Endothelial cell of umbilical vein (primary cell): ENCODE measurements around the gene EXOC7. TPM values are rescaled to one million over a fixed set of nuclear protein-coding genes. Genes with fewer than 3 reads are reported as not detected.

Experiments used
- BruUV-seq: library from RNA; stranded (reverse); fragments of 400-500 nt; replicated peaks from 2 replicates; lab custom pipeline; 2021; lab: Mats Ljungman, UMichigan
- CTCF ChIA-PET: fragments of 300-600, 350-600 bp; sonication (Branson Sonifier 250); formaldehyde crosslinking; loops from one replicate; lab custom pipeline; 2021; ENCODE audit warnings: antibody characterized with exemption, inconsistent platforms; lab: Charles Lee
- POLR2A ChIA-PET: fragments of 300-600, 350-600 bp; sonication (Branson Sonifier 250); formaldehyde crosslinking; loops from one replicate; lab custom pipeline; 2021; ENCODE audit warnings: antibody characterized with exemption, inconsistent platforms; lab: Charles Lee
- DNase-seq: peaks from one replicate; pipeline ENCODE4 v3.0.0-alpha.2; 2011; ENCODE audit warnings: low read depth, low spot score
- FAIRE-seq: peaks from 2 replicates; lab custom pipeline; 2011; peaks lifted over from hg19 to GRCh38; lab: Jason Lieb, UNC
- H2AFZ ChIP-seq: 2 replicates; pipeline ENCODE4 v1.6.0; 2012; ENCODE audit warnings: low read depth, low read length, control low read depth, inconsistent platforms
- H3K27ac ChIP-seq: 2 replicates; pipeline ENCODE4 v1.5.1; 2011; ENCODE audit warnings: low read depth, mild to moderate bottlenecking, control low read depth, low read length, moderate library complexity; ENCODE audit not compliant: insufficient read depth
- H3K27me3 ChIP-seq, 2 experiments: 2 replicates each; pipeline versions ENCODE4 v1.6.0 to v1.6.1; 2011; ENCODE audit warnings: low read length in 2 of 2, mixed read lengths in 1 of 2; ENCODE audit not compliant: control insufficient read depth in 2 of 2, insufficient read depth in 2 of 2
- H3K36me3 ChIP-seq, 2 experiments: 2 replicates in 1 of 2; 3 replicates in 1 of 2; pipeline ENCODE4 v1.5.1; 2011; ENCODE audit warnings: low read length in 2 of 2, mild to moderate bottlenecking in 1 of 2, moderate library complexity in 1 of 2; ENCODE audit not compliant: control insufficient read depth in 2 of 2, insufficient read depth in 2 of 2; ENCODE audit errors: extremely low read depth in 1 of 2
- H3K4me1 ChIP-seq: 3 replicates; pipeline ENCODE4 v1.5.1; 2011; ENCODE audit warnings: mild to moderate bottlenecking, low read length; ENCODE audit not compliant: control insufficient read depth, insufficient read depth; ENCODE audit errors: extremely low read depth
- H3K4me2 ChIP-seq: 2 replicates; pipeline ENCODE4 v1.6.1; 2011; ENCODE audit warnings: low read length, control low read depth, mixed read lengths; ENCODE audit not compliant: insufficient read depth
- H3K4me3 ChIP-seq, 3 experiments: fragments of 200-600 bp in 1 of 3; sonication (generic), shearing (Covaris generic) in 1 of 3; replicated peaks in 1 of 3; 2 replicates each; pipeline ENCODE4 v1.5.1; 2011 to 2016; ENCODE audit warnings: control low read depth in 3 of 3, low read length in 3 of 3, mild to moderate bottlenecking in 2 of 3, inconsistent platforms in 1 of 3, low read depth in 1 of 3, moderate library complexity in 1 of 3; ENCODE audit not compliant: insufficient read depth in 1 of 3
- H3K79me2 ChIP-seq: 2 replicates; pipeline ENCODE4 v1.6.0; 2012; ENCODE audit warnings: low read length, inconsistent platforms; ENCODE audit not compliant: control insufficient read depth, insufficient read depth
- H3K9ac ChIP-seq: replicated peaks from 2 replicates; pipeline ENCODE3; 2011; ENCODE audit warnings: low read length, control low read depth; ENCODE audit not compliant: insufficient read depth; ENCODE audit errors: extremely low read depth
- H3K9me1 ChIP-seq: replicated peaks from 3 replicates; pipeline ENCODE4 v1.6.0; 2011; ENCODE audit warnings: mild to moderate bottlenecking, low read length; ENCODE audit not compliant: control insufficient read depth, insufficient read depth; ENCODE audit errors: extremely low read depth
- H3K9me3 ChIP-seq: replicated peaks from 2 replicates; pipeline ENCODE4 v1.5.1; 2012; ENCODE audit warnings: low read length, inconsistent platforms; ENCODE audit not compliant: control insufficient read depth, insufficient read depth
- H4K20me1 ChIP-seq: replicated peaks from 2 replicates; pipeline ENCODE3; 2011; ENCODE audit warnings: mild to moderate bottlenecking, low read length; ENCODE audit not compliant: control insufficient read depth, insufficient read depth; ENCODE audit errors: extremely low read depth
- CTCF ChIP-seq, 2 donors: IDR thresholded peaks; 1 replicate in 1 of 2; 2 replicates in 1 of 2; pipeline ENCODE4 v1.5.1; 2011; ENCODE audit warnings: low read length in 2 of 2, mild to moderate bottlenecking in 2 of 2, moderate library complexity in 2 of 2, control low read depth in 1 of 2, inconsistent platforms in 1 of 2, low read depth in 1 of 2; ENCODE audit not compliant: insufficient read depth in 1 of 2; ENCODE audit errors: extremely low read depth in 1 of 2
- EZH2 ChIP-seq: IDR thresholded peaks from 2 replicates; pipeline ENCODE4 v1.6.1; 2012; ENCODE audit warnings: borderline replicate concordance, low read depth, mild to moderate bottlenecking, moderate library complexity, low read length, inconsistent platforms; ENCODE audit not compliant: severe bottlenecking
- GATA2 ChIP-seq: IDR thresholded peaks from 2 replicates; pipeline ENCODE4 v1.7.0; 2011; ENCODE audit warnings: low read depth, mild to moderate bottlenecking, moderate library complexity, mixed read lengths, low read length; ENCODE audit not compliant: insufficient read length, insufficient read depth
- JUN ChIP-seq: IDR thresholded peaks from 2 replicates; pipeline ENCODE4 v1.6.1; 2011; ENCODE audit warnings: borderline replicate concordance, low read depth; ENCODE audit not compliant: insufficient read length, insufficient read depth
- MAX ChIP-seq: IDR thresholded peaks from 2 replicates; pipeline ENCODE4 v1.6.1; 2011; ENCODE audit not compliant: insufficient read depth, insufficient read length
- MYC ChIP-seq: IDR thresholded peaks from one replicate; pipeline ENCODE4 v1.6.1; 2011; ENCODE audit warnings: mild to moderate bottlenecking, low read depth, low read length
- POLR2A ChIP-seq: IDR thresholded peaks from 2 replicates; pipeline ENCODE4 v1.6.1; 2012; ENCODE audit warnings: low read depth, mild to moderate bottlenecking, control low read depth, low read length
- POLR2AphosphoS5 ChIP-seq: IDR thresholded peaks from 2 replicates; pipeline ENCODE4 v1.6.1; 2012; ENCODE audit warnings: low read depth, mild to moderate bottlenecking, control low read depth, low read length, moderate library complexity; ENCODE audit not compliant: insufficient read depth
- dilution Hi-C: fragments of 300-500 bp; cut with MboI; formaldehyde crosslinking; loops from one replicate; pipeline ENCODE4 v1.15.0; 2019; ENCODE audit warnings: low sequenced_read_pairs; ENCODE audit not compliant: extremely low pct_ligation_motif_present
- intact Hi-C: fragments of 100-400 bp; cut with micrococcal nuclease; formaldehyde crosslinking; loops from one replicate; pipeline ENCODE4 v1.10.0; 2022
- polyA plus RNA-seq, 4 experiments: library from polyadenylated mRNA; depleted of rRNA in 3 of 4; stranded (reverse) in 3 of 4; unstranded in 1 of 4; fragments of >200 nt; gene quantifications; 2 replicates each; pipeline versions ENCODE4 v1.2.1 to v1.2.3, GENCODE V29; 2011 to 2012; ENCODE audit warnings: missing spikeins in 1 of 4
- total RNA-seq: library from RNA; stranded (reverse); gene quantifications from 2 replicates; pipeline ENCODE4 v1.2.3, GENCODE V29; 2021

EXOC7 gene
- total and polyA plus RNA-seq, 2 donors (not counting 3 experiments of a cell fraction or from before 2014, with no cell fraction given): 91.5 to 137 TPM

GRCh38 chr17:76142585-76143041 lies 39.0 kb upstream of the EXOC7 start:
- FAIRE-seq (no peak), DNase-seq (no peak)
- dilution Hi-C loops (no loop called here), intact Hi-C loops (no loop called here)
- H4K20me1 ChIP-seq: no peaks in the 10 kb centered on the region
- no peak overlapping the region for H3K9ac ChIP-seq
- no peak overlapping the region for H2AFZ ChIP-seq
- H3K9me3 ChIP-seq: no peaks in the 10 kb centered on the region
- ChIA-PET CTCF (interaction anchor here (0.9 to 3.7 kb wide), 6 partner anchors 9 to 137 kb away, joined by 3 to 24 read pairs (median 11); no protein-coding TSS in a partner anchor), POLR2A (no interaction called here)
- no peaks in the 10 kb centered on the region for H3K36me3 ChIP-seq
- BruUV-seq: no TSS peak
- H3K79me2 ChIP-seq: no peaks in the 10 kb centered on the region
- H3K4me2 ChIP-seq: no peak overlapping the region
- TF ChIP-seq GATA2 (no peak), JUN (no peak), CTCF (IDR thresholded peaks at IDR 0.05; ENCODE audit: extremely low read depth in 1 of 2, insufficient read depth in 1 of 2, low read depth in 1 of 2, low read length in 2 of 2) (no peak), EZH2 (peak; percentile 45), POLR2AphosphoS5 (no peak), POLR2A (no peak), MAX (no peak), MYC (no peak)
- peaks cover 16 to 22% of the 10 kb centered on the region in 2 experiments for H3K27me3 ChIP-seq
- no peak overlapping the region for H3K27ac ChIP-seq
- H3K4me1 ChIP-seq: peaks cover 19% of the 10 kb centered on the region
- no peak overlapping the region for H3K4me3 ChIP-seq
- H3K9me1 ChIP-seq: no peaks in the 10 kb centered on the region
